MM.1S (cell line): Measurements from ENCODE around the gene LSMEM2.

Source experiments
- CTCF ChIP-seq: fragments of 300-600 bp; sonication (generic); IDR thresholded peaks from 2 replicates; pipeline ENCODE4 v1.5.1; 2016; ENCODE audit warnings: antibody characterized with exemption, low read length, mixed read lengths
- EZH2 ChIP-seq: fragments of 300-600 bp; sonication (generic); optimal IDR thresholded peaks from 2 replicates; pipeline ENCODE3; 2017; ENCODE audit warnings: low read depth, mild to moderate bottlenecking, antibody characterized with exemption, low read length, mixed read lengths

- TF ChIP-seq CTCF (no peak), EZH2 (no peak)
Observed at GRCh38 chr3:50300681-50301254, 21.9 kb downstream of the LSMEM2 start.
